ENCODE measurements around the gene DDX3X. TPM values are rescaled to one million over a fixed set of nuclear protein-coding genes. Genes with fewer than 3 reads are reported as not detected.

DDX3X gene
- total and polyA plus RNA-seq, 5 experiments from 2014 or later: 181 to 373 (median 272) TPM

GRCh38 chrX:41333003-41333743 lies 789 bp upstream of the DDX3X start:
- Mint-ChIP-seq H3K4me3 (peak overlapping the region; percentile 90 to 99 (median 97)), H3K9me3 (peaks cover 0 to 8% (median 0%) of the 10 kb centered on the region in 9 donors), H3K27ac (peak overlapping the region; percentile 97 to 100 (median 100)), H3K27me3 (peaks cover 0 to 5% (median 0%) of the 10 kb centered on the region in 5 donors), H3K36me3 (peaks cover 0 to 23% (median 7%) of the 10 kb centered on the region in 3 donors), H3K4me1 (peaks cover 3 to 42% (median 22%) of the 10 kb centered on the region in 4 donors)
- ATAC-seq: peak; percentile 52 to 62
- POLR2A ChIA-PET: interaction anchor here (0.7 to 1.6 kb wide), 8 partner anchors 50 to 1157 kb away, joined by 3 to 19 read pairs (median 4); partner anchors contain the start of genes ATP6AP2, MED14 and USP9X
- peak; percentile 76 to 94 (median 86) for DNase-seq

GRCh38 chrX:41334363-41335197 lies 618 bp downstream of the DDX3X start:
- Mint-ChIP-seq H3K4me3 (peak overlapping the region; percentile 90 to 99 (median 97)), H3K36me3 (peaks cover 6 to 37% (median 10%) of the 10 kb centered on the region in 3 donors), H3K4me1 (peaks cover 6 to 55% (median 35%) of the 10 kb centered on the region in 4 donors), H3K27ac (peak overlapping the region; percentile 97 to 100 (median 100)), H3K27me3 (peaks cover 0 to 5% (median 0%) of the 10 kb centered on the region in 5 donors), H3K9me3 (peaks cover 0 to 8% (median 0%) of the 10 kb centered on the region in 9 donors)
- POLR2A ChIA-PET: interaction anchor here (0.9 to 1.6 kb wide), 5 partner anchors 58 to 1158 kb away, joined by 3 to 19 read pairs (median 5); partner anchors contain the start of genes ATP6AP2, MED14 and USP9X
- DNase-seq (peak; percentile 62 to 93 (median 78)), ATAC-seq (peak; percentile 33 to 44)

- Mint-ChIP-seq H3K27me3 (peaks cover 0 to 5% (median 0%) of the 10 kb centered on the region in 5 donors), H3K9me3 (peaks cover 0 to 8% (median 0%) of the 10 kb centered on the region in 9 donors), H3K27ac (peak overlapping the region; percentile 90 to 100 (median 100)), H3K36me3 (peaks cover 8 to 44% (median 12%) of the 10 kb centered on the region in 3 donors), H3K4me3 (peak overlapping the region; percentile 90 to 99 (median 97)), H3K4me1 (peaks cover 7 to 56% (median 34%) of the 10 kb centered on the region in 4 donors)
- DNase-seq (no peak), ATAC-seq (no peak)
- POLR2A ChIA-PET: interaction anchor here (0.9 to 1.3 kb wide), 3 partner anchors 9 to 1159 kb away, joined by 3 read pairs; no protein-coding TSS in a partner anchor
Observed at GRCh38 chrX:41335198-41335957, 1.4 kb downstream of the DDX3X start.

- peaks cover 8 to 49% (median 12%) of the 10 kb centered on the region in 3 donors for H3K36me3 Mint-ChIP-seq
Observed at GRCh38 chrX:41335958-41336331, 2.0 kb downstream of the DDX3X start.

GRCh38 chrX:41336447-41336846 lies 2.5 kb downstream of the DDX3X start:
- Mint-ChIP-seq H3K4me3 (peak overlapping the region; percentile 90 to 99 (median 97)), H3K27me3 (peaks cover 0 to 5% (median 0%) of the 10 kb centered on the region in 5 donors), H3K4me1 (peaks cover 8 to 56% (median 34%) of the 10 kb centered on the region in 4 donors), H3K36me3 (peaks cover 8 to 53% (median 12%) of the 10 kb centered on the region in 3 donors), H3K9me3 (peaks cover 0 to 8% (median 0%) of the 10 kb centered on the region in 9 donors), H3K27ac (peak overlapping the region; percentile 90 to 100 (median 100))
- ATAC-seq (no peak), DNase-seq (no peak)
- POLR2A ChIA-PET: interaction anchor here (0.9 to 1.3 kb wide), 3 partner anchors 8 to 1160 kb away, joined by 3 read pairs; no protein-coding TSS in a partner anchor

More at GRCh38 chrX:41335958-41336331, 2.0 kb downstream of the DDX3X start:
- Mint-ChIP-seq H3K4me3 (peak overlapping the region; percentile 90 to 99 (median 97)), H3K27ac (peak overlapping the region; percentile 90 to 100 (median 100)), H3K9me3 (peaks cover 0 to 8% (median 0%) of the 10 kb centered on the region in 9 donors), H3K4me1 (peaks cover 7 to 56% (median 33%) of the 10 kb centered on the region in 4 donors), H3K27me3 (peaks cover 0 to 5% (median 0%) of the 10 kb centered on the region in 5 donors)
- ATAC-seq (no peak), DNase-seq (peak in 1 of 10 donors; percentile 47)
- POLR2A ChIA-PET: interaction anchor here (0.9 to 1.3 kb wide), 3 partner anchors 9 to 1159 kb away, joined by 3 read pairs; no protein-coding TSS in a partner anchor

- peak overlapping the region; percentile 53 to 100 (median 100) for H3K27ac Mint-ChIP-seq
- H3K36me3 Mint-ChIP-seq: peaks cover 8 to 60% (median 12%) of the 10 kb centered on the region in 3 donors
- ATAC-seq: no peak
Observed at GRCh38 chrX:41337140-41337539, 3.2 kb downstream of the DDX3X start.

GRCh38 chrX:41338436-41338835 lies 4.5 kb downstream of the DDX3X start:
- DNase-seq (no peak), ATAC-seq (no peak)
- Mint-ChIP-seq H3K27me3 (peaks cover 0 to 4% (median 0%) of the 10 kb centered on the region in 5 donors), H3K4me1 (peaks cover 9 to 61% (median 36%) of the 10 kb centered on the region in 4 donors), H3K36me3 (peaks cover 14 to 69% (median 17%) of the 10 kb centered on the region in 3 donors), H3K9me3 (peaks cover 0 to 8% (median 0%) of the 10 kb centered on the region in 9 donors), H3K4me3 (peak overlapping the region; percentile 79 to 99 (median 97)), H3K27ac (peak overlapping the region in 9 of 10 donors; percentile 5 to 100 (median 31))
- POLR2A ChIA-PET: no interaction called here

More at GRCh38 chrX:41337140-41337539, 3.2 kb downstream of the DDX3X start:
- Mint-ChIP-seq H3K4me3 (peak overlapping the region; percentile 90 to 99 (median 97)), H3K4me1 (peaks cover 8 to 57% (median 33%) of the 10 kb centered on the region in 4 donors), H3K9me3 (peaks cover 0 to 8% (median 0%) of the 10 kb centered on the region in 9 donors), H3K27me3 (peaks cover 0 to 5% (median 0%) of the 10 kb centered on the region in 5 donors)
- DNase-seq: no peak
- POLR2A ChIA-PET: interaction anchor here (0.8 kb wide), 1 partner anchor 10 kb away, joined by 3 read pairs; no protein-coding TSS in a partner anchor

- Mint-ChIP-seq H3K4me1 (peaks cover 7 to 62% (median 37%) of the 10 kb centered on the region in 4 donors), H3K27me3 (peaks cover 0 to under 1% (median 0%) of the 10 kb centered on the region in 5 donors), H3K9me3 (peaks cover 0 to 5% (median 0%) of the 10 kb centered on the region in 9 donors), H3K4me3 (peak overlapping the region; percentile 61 to 98 (median 81)), H3K36me3 (peaks cover 16 to 75% (median 17%) of the 10 kb centered on the region in 3 donors), H3K27ac (peak overlapping the region in 9 of 10 donors; percentile 2 to 87 (median 61))
- DNase-seq (no peak), ATAC-seq (no peak)
- POLR2A ChIA-PET: interaction anchor here (1.0 kb wide), 1 partner anchor 73 kb away, joined by 4 read pairs; no protein-coding TSS in a partner anchor
Observed at GRCh38 chrX:41339148-41339547, 5.2 kb downstream of the DDX3X start.

- DNase-seq (no peak), ATAC-seq (no peak)
- POLR2A ChIA-PET: interaction anchor here (1.0 kb wide), 1 partner anchor 8 kb away, joined by 3 read pairs; no protein-coding TSS in a partner anchor
- H3K27ac Mint-ChIP-seq: peak overlapping the region in 1 of 10 donors; percentile 64
- peak overlapping the region in 1 of 10 donors; percentile 24 for H3K4me3 Mint-ChIP-seq
- H3K4me1 Mint-ChIP-seq: peaks cover 10 to 36% (median 23%) of the 10 kb centered on the region in 4 donors
- peaks cover 24 to 92% (median 26%) of the 10 kb centered on the region in 3 donors for H3K36me3 Mint-ChIP-seq
- H3K27me3 Mint-ChIP-seq: no peaks in the 10 kb centered on the region
- H3K9me3 Mint-ChIP-seq: no peaks in the 10 kb centered on the region
Observed at GRCh38 chrX:41344053-41344452, 10.1 kb downstream of the DDX3X start.

- Mint-ChIP-seq H3K4me1 (peaks cover 12 to 25% (median 14%) of the 10 kb centered on the region in 4 donors), H3K36me3 (peaks cover 18 to 80% (median 24%) of the 10 kb centered on the region in 3 donors), H3K9me3 (no peaks in the 10 kb centered on the region), H3K27ac (peak overlapping the region in 5 of 10 donors; percentile 21 to 76 (median 56)), H3K4me3 (peak overlapping the region in 2 of 10 donors; percentile 8 to 18), H3K27me3 (no peaks in the 10 kb centered on the region)
- DNase-seq (no peak), ATAC-seq (no peak)
- POLR2A ChIA-PET: interaction anchor here (1.4 kb wide), 1 partner anchor 10 kb away, joined by 3 read pairs; no protein-coding TSS in a partner anchor
Observed at GRCh38 chrX:41347186-41347585, 13.2 kb downstream of the DDX3X start.

GRCh38 chrX:41348551-41348950 lies 14.6 kb downstream of the DDX3X start:
- no peak overlapping the region for H3K4me3 Mint-ChIP-seq
- peaks cover 14 to 70% (median 19%) of the 10 kb centered on the region in 3 donors for H3K36me3 Mint-ChIP-seq
- no peak for ATAC-seq
- no peak for DNase-seq
- peaks cover 12 to 34% (median 16%) of the 10 kb centered on the region in 4 donors for H3K4me1 Mint-ChIP-seq
- no peaks in the 10 kb centered on the region for H3K9me3 Mint-ChIP-seq
- H3K27me3 Mint-ChIP-seq: no peaks in the 10 kb centered on the region
- POLR2A ChIA-PET: no interaction called here
- H3K27ac Mint-ChIP-seq: peak overlapping the region in 4 of 10 donors; percentile 3 to 29 (median 16)

All from naive thymus-derived CD8-positive, alpha-beta T cell (primary cell).